H1 (cell line): Measurements from ENCODE around the gene PKMYT1. TPM values are rescaled to one million over a fixed set of nuclear protein-coding genes. Genes with fewer than 3 reads are reported as not detected.

Experiments
- CTCF ChIA-PET: fragments of 300-600 bp; sonication (Branson Sonifier 250); formaldehyde crosslinking; loops from one replicate; lab custom pipeline; 2021; ENCODE audit not compliant: partially characterized antibody; lab: Charles Lee
- POLR2A ChIA-PET: fragments of 300-600 bp; sonication (Branson Sonifier 250); formaldehyde crosslinking; loops from one replicate; lab custom pipeline; 2021; ENCODE audit warnings: inconsistent platforms; ENCODE audit not compliant: partially characterized antibody; lab: Charles Lee
- DNase-seq, 2 experiments: peaks; one replicate each; pipeline versions ENCODE4 v3.0.0 to v3.0.0-alpha.2; 2010 to 2022; ENCODE audit warnings: low spot score in 2 of 2, low read depth in 1 of 2, mixed read lengths in 1 of 2
- FAIRE-seq: peaks from 2 replicates; lab custom pipeline; 2011; peaks lifted over from hg19 to GRCh38; lab: Jason Lieb, UNC
- H2AFZ ChIP-seq: 2 replicates; pipeline ENCODE4 v1.8.1; 2012; ENCODE audit warnings: low read length, inconsistent platforms
- H2AK5ac ChIP-seq: 2 replicates; pipeline ENCODE4 v1.6.1; 2013; ENCODE audit warnings: low read depth, low read length
- H2BK120ac ChIP-seq: replicated peaks from 2 replicates; pipeline ENCODE3; 2013; ENCODE audit warnings: low read depth, low read length, inconsistent platforms
- H2BK12ac ChIP-seq: 2 replicates; pipeline ENCODE4 v1.6.1; 2013; ENCODE audit warnings: low read depth, low read length
- H2BK15ac ChIP-seq: 2 replicates; pipeline ENCODE4 v1.6.1; 2013; ENCODE audit warnings: low read length
- H2BK20ac ChIP-seq: 2 replicates; pipeline ENCODE4 v1.6.1; 2013; ENCODE audit warnings: low read length
- H2BK5ac ChIP-seq: 2 replicates; pipeline ENCODE4 v1.6.1; 2013; ENCODE audit warnings: low read depth, low read length
- H3K14ac ChIP-seq: 2 replicates; pipeline ENCODE4 v1.6.1; 2013; ENCODE audit warnings: inconsistent platforms; ENCODE audit not compliant: insufficient read length
- H3K18ac ChIP-seq: 2 replicates; pipeline ENCODE4 v1.6.1; 2013; ENCODE audit warnings: low read length; ENCODE audit errors: extremely low read depth
- H3K23ac ChIP-seq: 2 replicates; pipeline ENCODE4 v1.6.1; 2013; ENCODE audit warnings: inconsistent platforms; ENCODE audit not compliant: insufficient read length
- H3K23me2 ChIP-seq: 2 replicates; pipeline ENCODE4 v1.6.1; 2013; ENCODE audit warnings: low read depth, low read length
- H3K27ac ChIP-seq: 2 replicates; pipeline ENCODE4 v1.6.1; 2011; ENCODE audit warnings: low read depth, low read length, inconsistent platforms
- H3K27me3 ChIP-seq, 4 experiments: replicated peaks in 1 of 4; 1 replicate in 1 of 4; 2 replicates in 3 of 4; pipeline versions ENCODE4 v1.6.1 to v1.8.1; 2011 to 2013; ENCODE audit warnings: low read length in 3 of 4, mild to moderate bottlenecking in 3 of 4, inconsistent platforms in 2 of 4, mixed read lengths in 2 of 4, moderate library complexity in 1 of 4; ENCODE audit not compliant: control insufficient read depth in 3 of 4, insufficient read depth in 3 of 4; ENCODE audit errors: extremely low read depth in 1 of 4
- H3K36me3 ChIP-seq, 4 experiments: 2 replicates each; pipeline versions ENCODE4 v1.6.1 to v1.8.1; 2011 to 2013; ENCODE audit warnings: mild to moderate bottlenecking in 4 of 4, low read length in 3 of 4, moderate library complexity in 2 of 4, control low read depth in 1 of 4, inconsistent platforms in 1 of 4; ENCODE audit not compliant: insufficient read depth in 4 of 4, control insufficient read depth in 2 of 4
- H3K4ac ChIP-seq: replicated peaks from 2 replicates; pipeline ENCODE3; 2013; ENCODE audit warnings: low read length, low read depth, mixed read lengths, inconsistent platforms; ENCODE audit not compliant: insufficient read length
- H3K4me1 ChIP-seq, 4 experiments: replicated peaks in 1 of 4; 1 replicate in 1 of 4; 2 replicates in 3 of 4; pipeline versions ENCODE4 v1.6.1 to v1.8.1; 2011 to 2013; ENCODE audit warnings: low read length in 3 of 4, inconsistent platforms in 2 of 4, mixed read lengths in 1 of 4; ENCODE audit not compliant: insufficient read depth in 4 of 4, control insufficient read depth in 3 of 4
- H3K4me2 ChIP-seq, 2 experiments: 2 replicates each; pipeline versions ENCODE4 v1.6.1 to v1.8.1; 2011 to 2013; ENCODE audit warnings: low read depth in 2 of 2, low read length in 2 of 2, control low read depth in 1 of 2, inconsistent platforms in 1 of 2, mild to moderate bottlenecking in 1 of 2; ENCODE audit not compliant: insufficient read depth in 1 of 2
- H3K4me3 ChIP-seq, 4 experiments: fragments of 200-600, 300-600 bp in 1 of 4; sonication (generic), shearing (Covaris generic), sonication (Bioruptor Twin) in 1 of 4; 2 replicates each; pipeline versions ENCODE4 v1.5.1 to v1.8.1; 2011 to 2016; ENCODE audit warnings: low read length in 4 of 4, low read depth in 3 of 4, control low read depth in 2 of 4, inconsistent platforms in 2 of 4, mild to moderate bottlenecking in 2 of 4, mixed read lengths in 1 of 4, moderate library complexity in 1 of 4; ENCODE audit not compliant: insufficient read depth in 2 of 4; ENCODE audit errors: extremely low read depth in 1 of 4
- H3K56ac ChIP-seq: replicated peaks from 2 replicates; pipeline ENCODE3; 2013; ENCODE audit warnings: low read depth, mild to moderate bottlenecking, mixed read lengths, low read length, inconsistent platforms; ENCODE audit not compliant: insufficient read length
- H3K79me1 ChIP-seq: 2 replicates; pipeline ENCODE4 v1.6.1; 2013; ENCODE audit warnings: low read depth, low read length, control low read depth
- H3K79me2 ChIP-seq, 2 experiments: 2 replicates each; pipeline versions ENCODE4 v1.6.1 to v1.8.1; 2012 to 2013; ENCODE audit warnings: low read length in 2 of 2, mild to moderate bottlenecking in 2 of 2, inconsistent platforms in 1 of 2; ENCODE audit not compliant: insufficient read depth in 2 of 2, control insufficient read depth in 1 of 2
- H3K9ac ChIP-seq, 4 experiments: replicated peaks in 1 of 4; 1 replicate in 1 of 4; 2 replicates in 3 of 4; pipeline versions ENCODE4 v1.6.1 to v1.8.1; 2011 to 2013; ENCODE audit warnings: low read depth in 3 of 4, low read length in 3 of 4, control low read depth in 2 of 4, mild to moderate bottlenecking in 2 of 4, moderate library complexity in 2 of 4, inconsistent platforms in 1 of 4; ENCODE audit errors: extremely low read depth in 1 of 4
- H3K9me3 ChIP-seq, 2 experiments: 2 replicates each; pipeline versions ENCODE4 v1.6.1 to v1.8.1; 2012 to 2013; ENCODE audit warnings: mild to moderate bottlenecking in 2 of 2, moderate library complexity in 2 of 2, control low read depth in 1 of 2, inconsistent platforms in 1 of 2, low read depth in 1 of 2, low read length in 1 of 2, mixed read lengths in 1 of 2; ENCODE audit not compliant: insufficient read depth in 2 of 2
- H4K20me1 ChIP-seq, 2 experiments: replicated peaks in 1 of 2; 2 replicates each; pipeline versions ENCODE3 to v1.8.1; 2011 to 2013; ENCODE audit warnings: inconsistent platforms in 2 of 2, low read length in 2 of 2, mild to moderate bottlenecking in 1 of 2; ENCODE audit not compliant: insufficient read depth in 2 of 2, control insufficient read depth in 1 of 2
- H4K5ac ChIP-seq: 2 replicates; pipeline ENCODE4 v1.6.1; 2013; ENCODE audit warnings: low read length, low read depth, mixed read lengths, inconsistent platforms; ENCODE audit not compliant: insufficient read length
- H4K8ac ChIP-seq: 2 replicates; pipeline ENCODE4 v1.8.0; 2013; ENCODE audit warnings: mild to moderate bottlenecking, moderate library complexity, low read length, inconsistent platforms; ENCODE audit not compliant: insufficient read depth; ENCODE audit errors: extremely low read depth
- H4K91ac ChIP-seq: replicated peaks from 2 replicates; pipeline ENCODE3; 2013; ENCODE audit warnings: low read length, mixed read lengths, inconsistent platforms; ENCODE audit not compliant: insufficient read length
- CTBP2 ChIP-seq: IDR thresholded peaks from 2 replicates; pipeline ENCODE4 v1.7.0; 2011; ENCODE audit warnings: borderline replicate concordance, mild to moderate bottlenecking, moderate library complexity, mixed read lengths, low read length; ENCODE audit not compliant: insufficient read depth, insufficient read length
- WGBS, 2 experiments: shearing (Covaris generic) in 1 of 2; methylation state at CpG; one replicate each; pipeline versions ENCODE4 v1.1.6 to v1.1.7; 2013 to 2015; ENCODE audit warnings: low lambda C conversion rate in 2 of 2, mixed read lengths in 2 of 2, inconsistent platforms in 1 of 2, low coverage in 1 of 2, missing lambda C conversion rate in 1 of 2; ENCODE audit not compliant: insufficient replicate concordance in 2 of 2, insufficient coverage in 1 of 2, insufficient read length in 1 of 2; ENCODE audit errors: extremely low coverage in 1 of 2, missing lambda C conversion rate in 1 of 2; 5-methylcytosine and 5-hydroxymethylcytosine counted together
- polyA plus RNA-seq, 7 experiments: library from polyadenylated mRNA; depleted of rRNA in 3 of 7; stranded (reverse) in 5 of 7; unstranded in 2 of 7; fragments of >200 nt in 5 of 7; fragments of 200-250 nt in 2 of 7; gene quantifications; 1 replicate in 5 of 7; 2 replicates in 1 of 7; 4 replicates in 1 of 7; pipeline versions ENCODE4 v1.2.1 to v1.2.3, GENCODE V29; 2011 to 2013; ENCODE audit warnings: missing spikeins in 2 of 7, mixed read lengths in 2 of 7
- total RNA-seq: library from RNA; stranded (reverse); fragmentation: NEBNext Ultra II Directional; extraction: Animal tissue kit (Norgen Biotek cat#: 25700); gene quantifications from 2 replicates; pipeline ENCODE4 v1.2.1, GENCODE V29; 2021

The PKMYT1 gene
- total and polyA plus RNA-seq, 2 of the 8 experiments (the other 6 are each of a cell fraction or from before 2014, with no cell fraction given): 74.7 to 85.2 TPM

DNA sequence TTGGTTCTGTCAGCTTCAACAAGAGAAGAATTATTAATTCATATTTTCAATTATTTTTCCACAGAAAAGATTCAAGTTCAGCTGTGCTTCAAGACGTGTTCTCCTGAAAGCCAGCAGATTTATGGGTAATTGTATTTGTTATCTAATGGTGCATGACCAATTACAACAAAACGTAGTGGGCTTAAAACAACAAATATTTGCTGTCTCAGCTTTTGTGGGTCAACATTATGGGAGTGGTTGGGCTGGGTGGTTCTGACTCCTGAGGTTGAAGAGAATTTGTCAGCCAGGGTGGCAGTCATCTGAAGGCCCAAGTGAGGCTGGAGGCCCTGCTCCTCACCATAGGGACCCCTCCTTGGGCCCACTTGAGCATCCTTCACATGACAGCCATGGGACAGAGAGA is 40.3 kb downstream of the PKMYT1 start:
- Histone ChIP-seq H3K79me2 (no peaks in the 10 kb centered on the region), H3K18ac (no peak overlapping the region), H2AFZ (no peak overlapping the region), H3K27ac (no peak overlapping the region), H2BK120ac (no peak overlapping the region), H4K91ac (no peak overlapping the region), H2BK5ac (no peak overlapping the region), H3K23me2 (no peaks in the 10 kb centered on the region), H3K4me3 (no peak overlapping the region), H3K36me3 (peaks cover 0 to 11% (median 5%) of the 10 kb centered on the region in 4 experiments; a peak in 4 of 8 replicates), H2BK12ac (no peak overlapping the region), H3K4ac (no peak overlapping the region), H3K9ac (no peak overlapping the region), H3K4me1 (no peaks in the 10 kb centered on the region; a peak in 1 of 7 replicates), H2BK15ac (no peak overlapping the region), H4K20me1 (no peaks in the 10 kb centered on the region), H2BK20ac (no peak overlapping the region), H3K79me1 (no peaks in the 10 kb centered on the region; the same call in 1 of the 2 replicates), H3K14ac (no peak overlapping the region), H3K27me3 (no peaks in the 10 kb centered on the region), H3K56ac (no peak overlapping the region), H4K8ac (no peak overlapping the region), H2AK5ac (no peak overlapping the region), H3K23ac (no peak overlapping the region), H3K4me2 (no peak overlapping the region), H4K5ac (no peak overlapping the region), H3K9me3 (no peaks in the 10 kb centered on the region)
- no peak for DNase-seq
- ChIA-PET POLR2A (interaction anchor here (1.2 to 1.5 kb wide), 2 partner anchors 9 to 11 kb away, joined by 4 read pairs; no protein-coding TSS in a partner anchor), CTCF (interaction anchor here (0.8 to 6.0 kb wide), 6 partner anchors 13 to 101 kb away, joined by 3 to 28 read pairs (median 7); partner anchors contain the start of gene KREMEN2)
- no peak for TF ChIP-seq CTBP2
- no peak for FAIRE-seq
- WGBS, 2 experiments: 92% methylated on average over 2 of the region's 2 CpGs; no CpG with 5 or more reads in 1 of the 2 experiments
